H1 (cell line): Measurements from ENCODE around the gene RHOBTB3. TPM values are rescaled to one million over a fixed set of nuclear protein-coding genes. Genes with fewer than 3 reads are reported as not detected.

ENCODE experiments used
- CHD1 ChIP-seq: IDR thresholded peaks from 2 replicates; pipeline ENCODE4 v1.6.1; 2012; ENCODE audit warnings: low read depth, low read length, improper control_type of control experiment
- polyA plus RNA-seq, 7 experiments: library from polyadenylated mRNA; depleted of rRNA in 3 of 7; stranded (reverse) in 5 of 7; unstranded in 2 of 7; fragments of >200 nt in 5 of 7; fragments of 200-250 nt in 2 of 7; gene quantifications; 1 replicate in 5 of 7; 2 replicates in 1 of 7; 4 replicates in 1 of 7; pipeline versions ENCODE4 v1.2.1 to v1.2.3, GENCODE V29; 2011 to 2013; ENCODE audit warnings: missing spikeins in 2 of 7, mixed read lengths in 2 of 7
- total RNA-seq: library from RNA; stranded (reverse); fragmentation: NEBNext Ultra II Directional; extraction: Animal tissue kit (Norgen Biotek cat#: 25700); gene quantifications from 2 replicates; pipeline ENCODE4 v1.2.1, GENCODE V29; 2021

RHOBTB3 gene
- total and polyA plus RNA-seq, 2 of the 8 experiments (the other 6 are each of a cell fraction or from before 2014, with no cell fraction given) = 8.2 to 17.5 TPM

DNA sequence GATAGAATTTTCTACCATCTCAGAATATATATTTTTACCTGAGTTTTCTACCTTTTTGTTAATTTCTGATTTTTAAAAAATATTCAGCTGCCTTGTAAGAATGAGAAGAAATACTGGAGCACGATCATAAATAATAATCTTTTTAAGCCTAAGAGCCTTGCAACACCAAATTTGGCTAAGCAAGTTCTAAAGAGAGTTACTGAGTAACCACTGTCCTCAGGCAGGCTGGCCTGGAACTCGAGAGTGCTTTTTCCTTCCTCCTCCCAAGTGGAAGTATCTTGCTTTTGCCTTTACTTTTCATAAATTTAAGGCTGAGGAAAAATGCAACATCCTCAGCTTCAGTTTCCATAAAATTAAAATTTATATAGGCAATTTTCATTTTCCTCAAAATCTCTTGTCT, 70.4 kb downstream of the RHOBTB3 start (continued):
- TF ChIP-seq CHD1 = no peak
- TF ChIP-seq, all 59 proteins: peak for 0
